WI38 (cell line): ENCODE results near the gene TMA7.

Experiments
- H3K4me3 ChIP-seq: 2 replicates; pipeline ENCODE4 v1.5.1; 2011; ENCODE audit warnings: low read depth, mild to moderate bottlenecking, control low read depth, low read length
- TF ChIP-seq, protein P1 (sequence below): IDR thresholded peaks from 2 replicates; pipeline ENCODE4 v1.5.1; 2012; ENCODE audit warnings: low read depth, mild to moderate bottlenecking, control low read depth, low read length

TMA7 gene

DNA sequence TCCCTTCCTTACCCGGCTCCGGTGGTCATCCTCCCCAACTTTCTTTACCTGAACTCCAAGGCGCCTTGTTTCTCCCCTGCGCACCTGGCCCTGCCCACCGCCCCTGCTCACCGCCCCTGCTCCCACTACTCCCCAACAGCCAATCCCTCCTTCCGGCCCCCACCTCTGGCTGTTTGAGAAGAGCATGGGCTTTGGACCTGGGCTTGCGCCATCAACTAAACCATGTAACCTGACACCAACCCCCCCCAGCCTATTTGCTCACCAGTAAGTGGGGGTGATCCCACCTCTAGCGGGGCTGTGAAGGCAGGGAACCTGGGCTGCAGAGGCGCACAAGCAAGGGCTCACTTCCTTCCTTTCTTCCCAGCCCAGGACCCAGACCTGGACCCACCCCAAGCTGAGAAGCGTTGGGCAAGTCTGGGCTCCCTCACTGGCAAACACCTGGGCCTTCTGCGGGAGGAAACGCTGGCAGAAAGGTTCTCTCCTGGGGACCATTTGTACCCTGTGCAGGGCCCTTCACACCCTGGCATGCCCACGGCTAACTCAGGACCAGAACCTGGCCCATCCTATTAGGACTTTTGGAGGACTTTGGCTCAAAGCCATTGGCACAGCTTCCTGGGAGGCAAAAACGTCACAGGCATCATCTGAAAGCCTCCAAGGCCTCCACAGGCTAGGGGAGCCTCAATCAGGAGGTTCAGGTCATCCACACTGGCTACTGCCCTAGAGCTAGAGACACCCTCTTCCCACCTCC is 9.9 kb upstream of the TMA7 start, which contains the start of gene PLXNB1:
Gene PLXNB1, minus strand, starts transcription at position 127 of the 748 bp plus-strand sequence. CDS start 5,475 bp downstream, outside the sequence.
- TF ChIP-seq, protein P1, sequence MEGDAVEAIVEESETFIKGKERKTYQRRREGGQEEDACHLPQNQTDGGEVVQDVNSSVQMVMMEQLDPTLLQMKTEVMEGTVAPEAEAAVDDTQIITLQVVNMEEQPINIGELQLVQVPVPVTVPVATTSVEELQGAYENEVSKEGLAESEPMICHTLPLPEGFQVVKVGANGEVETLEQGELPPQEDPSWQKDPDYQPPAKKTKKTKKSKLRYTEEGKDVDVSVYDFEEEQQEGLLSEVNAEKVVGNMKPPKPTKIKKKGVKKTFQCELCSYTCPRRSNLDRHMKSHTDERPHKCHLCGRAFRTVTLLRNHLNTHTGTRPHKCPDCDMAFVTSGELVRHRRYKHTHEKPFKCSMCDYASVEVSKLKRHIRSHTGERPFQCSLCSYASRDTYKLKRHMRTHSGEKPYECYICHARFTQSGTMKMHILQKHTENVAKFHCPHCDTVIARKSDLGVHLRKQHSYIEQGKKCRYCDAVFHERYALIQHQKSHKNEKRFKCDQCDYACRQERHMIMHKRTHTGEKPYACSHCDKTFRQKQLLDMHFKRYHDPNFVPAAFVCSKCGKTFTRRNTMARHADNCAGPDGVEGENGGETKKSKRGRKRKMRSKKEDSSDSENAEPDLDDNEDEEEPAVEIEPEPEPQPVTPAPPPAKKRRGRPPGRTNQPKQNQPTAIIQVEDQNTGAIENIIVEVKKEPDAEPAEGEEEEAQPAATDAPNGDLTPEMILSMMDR = no peak
- H3K4me3 ChIP-seq = peak within 1 kb of the TSS; percentile 69

DNA sequence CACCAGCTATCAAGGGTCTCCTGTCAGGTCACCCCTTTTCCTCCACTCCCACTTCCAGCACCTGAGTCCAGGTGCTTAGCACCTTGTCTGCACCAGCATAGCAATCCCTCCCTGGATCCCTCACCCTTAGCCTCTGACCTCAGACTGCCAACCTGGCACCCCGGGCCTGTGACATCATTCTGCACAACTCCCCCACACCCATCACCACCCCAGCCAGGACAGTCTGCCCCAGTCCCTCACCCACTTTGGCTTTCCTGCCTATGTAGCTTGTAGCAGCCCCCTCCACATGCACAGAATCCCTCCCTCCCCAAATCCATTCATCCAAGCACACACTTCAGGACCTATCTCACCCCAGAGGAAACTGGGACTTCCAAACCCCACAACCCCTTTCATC is 9.4 kb upstream of the TMA7 start:
- TF ChIP-seq, protein P1 = no peak
- no peak overlapping the region for H3K4me3 ChIP-seq

DNA sequence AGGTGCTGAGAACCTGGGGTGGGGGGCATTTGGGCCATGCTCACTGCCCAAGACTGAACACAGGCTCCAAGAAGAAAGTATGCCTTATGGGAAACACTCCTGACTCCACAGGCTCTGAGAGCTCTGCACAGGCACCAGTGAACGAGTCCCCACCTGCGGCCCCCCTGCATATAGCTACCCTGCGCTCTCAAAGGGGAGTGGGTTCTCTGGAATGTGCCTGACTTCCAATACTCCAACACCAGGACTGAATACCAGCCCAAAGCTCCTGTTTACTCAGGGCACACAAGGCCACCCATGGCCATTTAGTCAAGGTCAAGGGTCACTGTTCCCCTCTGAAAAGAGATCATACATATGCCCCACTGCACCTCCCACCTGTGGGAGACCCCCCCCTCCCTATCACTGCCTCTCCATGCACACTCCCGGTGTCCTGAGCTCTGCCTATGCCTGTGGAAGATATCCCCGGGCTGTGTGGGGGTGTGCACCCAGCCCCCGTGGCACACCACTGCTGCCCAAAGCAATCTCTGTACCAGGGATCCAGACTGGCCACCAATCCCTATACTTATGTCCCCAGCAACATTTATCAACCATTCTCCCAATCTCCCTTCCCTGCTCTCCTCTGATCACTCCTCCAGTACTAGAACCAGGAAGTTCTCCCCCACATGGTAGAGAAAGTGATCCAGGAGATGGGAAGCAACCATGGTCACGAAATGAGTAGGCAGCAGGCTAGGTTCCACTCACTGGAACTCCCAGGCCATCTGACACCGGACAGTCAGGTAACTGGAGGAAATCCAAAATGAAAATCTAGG is 8.6 kb upstream of the TMA7 start:
- TF ChIP-seq, protein P1 = no peak
- no peak overlapping the region for H3K4me3 ChIP-seq

DNA sequence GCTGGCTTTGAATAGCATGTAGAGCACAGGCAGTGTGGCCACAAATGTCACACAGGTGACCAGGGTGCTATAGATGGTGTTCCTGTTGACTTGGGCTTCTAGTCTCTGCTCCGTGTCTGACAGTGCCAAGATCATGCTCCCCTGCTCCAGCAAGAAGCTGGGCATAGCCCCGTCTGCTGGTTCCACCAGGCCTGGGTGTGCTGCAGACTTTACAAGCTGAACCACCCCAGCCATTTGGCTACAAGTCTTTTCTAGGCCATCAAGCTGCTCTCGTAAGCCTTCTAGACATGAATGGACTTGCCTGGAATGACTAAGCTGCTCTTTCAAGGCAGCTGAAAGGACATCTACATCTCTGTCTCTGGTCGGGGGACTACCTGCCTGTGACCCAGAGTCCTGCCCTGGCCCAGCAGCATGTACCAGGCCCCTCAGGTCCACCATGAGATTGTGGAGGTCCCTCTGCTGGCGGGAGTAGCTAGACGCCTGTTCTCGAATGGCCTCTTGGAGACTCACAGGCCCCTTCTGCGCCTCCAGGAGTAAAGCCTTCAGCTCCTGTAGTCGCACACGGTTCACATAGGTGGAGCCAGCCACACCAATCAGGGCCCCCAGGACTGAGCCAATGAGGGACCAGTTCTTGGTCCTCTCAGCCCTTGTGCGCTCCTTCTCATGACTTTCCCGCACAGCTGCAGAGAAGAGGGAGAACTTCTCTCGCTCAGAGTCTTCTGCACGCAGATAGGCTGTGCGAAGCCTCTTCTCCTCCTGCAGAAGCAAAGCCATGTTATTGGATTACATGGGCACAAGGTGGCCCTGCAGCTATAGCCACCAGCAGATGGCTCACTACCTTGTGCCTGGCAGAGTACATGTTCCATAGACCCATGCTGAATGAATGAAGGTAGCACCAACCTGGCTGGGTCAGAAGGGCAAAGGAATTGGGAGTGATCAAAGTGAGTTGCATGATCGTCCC is 7.4 kb upstream of the TMA7 start:
- TF ChIP-seq, protein P1 = no peak
- no peak overlapping the region for H3K4me3 ChIP-seq

DNA sequence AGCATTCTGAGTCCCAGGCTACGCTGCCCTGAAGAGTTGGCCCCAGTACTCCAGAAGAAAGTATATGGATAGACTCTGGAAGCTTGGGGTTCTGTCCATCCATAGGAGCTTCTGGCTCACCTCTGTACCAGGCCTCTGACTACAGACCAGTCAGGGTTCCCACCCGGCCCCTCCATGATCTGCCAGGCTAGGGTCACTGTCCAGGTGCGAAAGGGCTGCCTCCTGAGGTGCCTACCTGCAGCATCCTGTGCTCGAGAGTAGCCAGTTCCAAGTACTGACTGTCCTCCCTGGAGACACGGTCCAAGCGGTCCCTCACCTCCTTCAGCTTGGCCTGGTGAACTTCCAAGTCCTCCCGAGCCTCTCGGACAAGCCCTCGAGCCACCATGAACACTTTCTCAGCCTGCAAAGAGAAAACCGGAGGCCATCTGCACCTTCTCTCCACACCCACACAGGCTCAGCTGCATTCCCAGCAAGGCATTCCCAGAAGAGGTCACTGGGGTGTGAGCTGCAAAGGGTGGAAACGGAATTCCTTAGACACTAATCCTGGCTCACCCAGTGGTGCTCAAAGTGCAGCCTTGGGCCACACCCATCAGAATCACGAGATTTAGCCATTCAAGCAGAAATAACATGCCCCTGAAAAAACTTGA is 6.5 kb upstream of the TMA7 start:
- TF ChIP-seq, protein P1 = no peak
- H3K4me3 ChIP-seq = no peak overlapping the region

DNA sequence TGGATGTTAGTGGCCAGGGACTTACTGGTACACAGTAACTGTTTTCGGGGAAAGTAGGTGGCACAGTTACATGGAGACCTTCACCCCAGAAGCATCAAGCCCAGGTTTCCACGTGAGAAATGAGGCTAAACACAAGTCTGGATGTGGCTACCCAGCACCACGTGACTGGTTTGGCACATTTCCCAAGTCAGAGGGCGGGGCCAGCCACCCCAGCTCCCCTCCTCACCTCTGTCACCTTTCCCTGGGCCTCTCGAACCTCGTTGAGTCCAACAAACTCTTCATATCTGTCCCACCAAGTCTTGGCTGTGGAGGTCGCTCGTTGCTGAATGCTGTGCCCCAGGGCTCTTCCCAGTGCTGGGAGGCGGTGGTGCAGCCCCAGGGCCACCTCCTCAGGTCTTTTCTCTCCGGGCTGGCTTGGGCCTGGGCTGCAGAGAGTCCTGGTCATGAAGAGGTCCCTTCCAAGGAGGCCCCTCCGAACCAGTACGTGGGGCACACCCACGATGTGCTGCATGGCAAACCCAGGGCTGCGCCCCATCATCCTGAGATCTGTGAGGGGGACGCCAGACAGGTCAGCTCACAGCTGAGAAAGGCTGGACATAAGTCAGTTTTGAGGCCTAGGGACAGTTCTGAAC is 5.3 kb upstream of the TMA7 start:
- H3K4me3 ChIP-seq = no peak overlapping the region
- TF ChIP-seq, protein P1 = no peak
